NCI-H1092 treated with DMSO at 0.1 percent for 48 hours (cell line): ENCODE data around the gene KMT2D.

Experiments used
- DNase-seq: peaks from one replicate; lab custom pipeline; 2025; lab: John Stamatoyannopoulos, UW

The KMT2D gene

GRCh38 chr12:49018261-49019119 lies 42.1 kb downstream of the KMT2D start, which contains the start of gene PRKAG1:
TSS of gene PRKAG1 (minus strand) at chr12:49018776. CDS start at chr12:49018740, 36 bp downstream.
- DNase-seq, result peak; percentile 86

DNA sequence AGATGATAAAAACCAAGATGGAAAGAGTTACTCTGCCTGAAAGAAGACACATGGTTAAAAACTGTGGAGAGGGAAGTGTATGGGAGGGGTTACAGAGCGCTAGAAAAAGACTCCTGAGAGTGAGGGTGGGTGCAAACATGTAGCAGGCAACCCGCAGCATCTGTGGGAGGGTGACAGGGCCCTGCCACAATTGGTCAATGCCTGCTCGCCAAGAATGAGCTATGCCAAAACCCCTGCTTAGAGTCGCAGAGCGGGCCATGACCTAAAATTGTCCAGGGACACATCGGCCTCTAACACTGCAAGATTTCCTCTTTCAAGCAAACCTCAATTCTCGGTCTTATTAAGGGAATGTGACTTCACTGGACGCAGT lies 42.7 kb downstream of the KMT2D start:
- no peak for DNase-seq

DNA sequence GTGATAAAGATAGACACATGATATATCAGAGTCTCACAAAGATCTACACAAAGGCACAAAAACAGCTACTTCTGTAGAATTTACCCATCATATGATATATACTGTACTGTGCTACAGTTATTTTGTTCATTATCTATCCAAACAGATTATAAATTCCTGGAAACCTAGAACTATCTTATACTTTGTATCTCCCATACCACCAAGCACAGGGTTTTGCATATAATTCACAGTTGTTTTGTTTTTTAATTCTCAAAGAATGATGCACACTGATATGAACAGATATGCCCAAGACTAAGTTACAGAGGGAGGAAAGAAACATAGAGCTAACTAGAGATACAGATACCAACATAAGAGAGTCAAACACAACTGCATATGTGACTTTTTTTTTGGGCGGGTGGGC lies 45.4 kb downstream of the KMT2D start:
- DNase-seq, result no peak

DNA sequence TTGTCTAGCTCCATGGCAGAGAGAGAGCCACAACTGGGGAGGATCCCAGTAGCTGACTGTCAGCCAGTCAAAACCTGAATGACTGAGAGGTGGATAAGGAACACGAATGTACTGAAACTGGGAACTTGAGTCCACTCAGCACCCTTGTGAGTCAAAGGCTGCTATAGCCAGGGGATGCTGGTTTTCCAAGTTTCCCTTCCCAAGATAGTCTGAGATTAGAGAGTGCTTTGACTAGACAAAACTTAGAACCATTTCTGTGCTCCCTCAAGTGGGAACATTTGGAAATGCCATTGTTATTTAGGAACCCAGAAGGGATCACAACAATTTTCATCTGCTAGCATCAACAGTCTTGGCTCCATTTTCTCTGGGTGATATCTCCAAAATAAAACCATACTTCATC lies 46.0 kb downstream of the KMT2D start:
- no peak for DNase-seq

- DNase-seq, result no peak
Measured at GRCh38 chr12:49013428-49013827, 47.2 kb downstream of the KMT2D start.

GRCh38 chr12:49012739-49013138 lies 47.9 kb downstream of the KMT2D start:
- no peak for DNase-seq
